ENCODE data around the gene PARP15.

GRCh38 chr3:122559906-122560305 is 17.5 kb upstream of the PARP15 start:
- no peak for TF ChIP-seq POLR2A (IDR thresholded peaks at IDR 0.05)
- TF ChIP-seq CTCF (IDR thresholded peaks at IDR 0.05) = no peak

Data from ovary (tissue), 3 donors.